ENCODE results near the gene TTC6. TPM values are rescaled to one million over a fixed set of nuclear protein-coding genes. Genes with fewer than 3 reads are reported as not detected.
A peak's percentile ranks its signal among the peaks of the same experiment; 100 is the strongest.

The TTC6 gene
- total RNA-seq, 2 donors from 2014 or later, result 8.1 to 11.0 TPM

- peaks cover 3% of the 10 kb centered on the region for H3K4me1 ChIP-seq (ENCODE audit: control insufficient read depth, insufficient read depth, low read length)
- no peak overlapping the region for H3K27ac ChIP-seq (ENCODE audit: low read depth, low read length)
- peaks cover 19% of the 10 kb centered on the region for H3K36me3 Mint-ChIP-seq (ENCODE audit: low read depth)
- H3K36me3 ChIP-seq (ENCODE audit: control insufficient read depth, insufficient read depth, low read length), result no peaks in the 10 kb centered on the region
- peak overlapping the region; percentile 69 for H3K4me3 Mint-ChIP-seq
- peaks cover 78% of the 10 kb centered on the region for H3K27me3 ChIP-seq (ENCODE audit: control insufficient read depth, insufficient read depth, low read length, poor library complexity, severe bottlenecking)
- DNase-seq, result peak; percentile 93
- H3K27me3 Mint-ChIP-seq (ENCODE audit: insufficient read depth), result peaks cover 68% of the 10 kb centered on the region
- H3K4me3 ChIP-seq (ENCODE audit: low read length), result peak overlapping the region; percentile 75
- H3K9me3 Mint-ChIP-seq, result no peaks in the 10 kb centered on the region
- H3K27ac Mint-ChIP-seq, result peak overlapping the region; percentile 22
- TF ChIP-seq, protein P1, sequence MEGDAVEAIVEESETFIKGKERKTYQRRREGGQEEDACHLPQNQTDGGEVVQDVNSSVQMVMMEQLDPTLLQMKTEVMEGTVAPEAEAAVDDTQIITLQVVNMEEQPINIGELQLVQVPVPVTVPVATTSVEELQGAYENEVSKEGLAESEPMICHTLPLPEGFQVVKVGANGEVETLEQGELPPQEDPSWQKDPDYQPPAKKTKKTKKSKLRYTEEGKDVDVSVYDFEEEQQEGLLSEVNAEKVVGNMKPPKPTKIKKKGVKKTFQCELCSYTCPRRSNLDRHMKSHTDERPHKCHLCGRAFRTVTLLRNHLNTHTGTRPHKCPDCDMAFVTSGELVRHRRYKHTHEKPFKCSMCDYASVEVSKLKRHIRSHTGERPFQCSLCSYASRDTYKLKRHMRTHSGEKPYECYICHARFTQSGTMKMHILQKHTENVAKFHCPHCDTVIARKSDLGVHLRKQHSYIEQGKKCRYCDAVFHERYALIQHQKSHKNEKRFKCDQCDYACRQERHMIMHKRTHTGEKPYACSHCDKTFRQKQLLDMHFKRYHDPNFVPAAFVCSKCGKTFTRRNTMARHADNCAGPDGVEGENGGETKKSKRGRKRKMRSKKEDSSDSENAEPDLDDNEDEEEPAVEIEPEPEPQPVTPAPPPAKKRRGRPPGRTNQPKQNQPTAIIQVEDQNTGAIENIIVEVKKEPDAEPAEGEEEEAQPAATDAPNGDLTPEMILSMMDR (conservative IDR thresholded peaks at IDR 0.05), result peak; percentile 80
- H3K9ac ChIP-seq (ENCODE audit: extremely low read depth, low read length, poor library complexity, severe bottlenecking), result no peak overlapping the region
- WGBS, 2 experiments (ENCODE audit: insufficient coverage in 1 of 2, insufficient read length in 1 of 2), result 12 to 20% methylated on average over 21 to 45 of the region's 45 CpGs
- H3K4me1 Mint-ChIP-seq, result peaks cover 46% of the 10 kb centered on the region
- H3K9me3 ChIP-seq (ENCODE audit: control insufficient read depth, low read length), result no peaks in the 10 kb centered on the region
These were observed 4.0 kb upstream of the TTC6 start for GRCh38 chr14:37591311-37591940.

GRCh38 chr14:37591941-37592481 is 3.4 kb upstream of the TTC6 start:
- DNase-seq, result no peak
- Mint-ChIP-seq H3K27me3 (ENCODE audit: insufficient read depth) (peaks cover 71% of the 10 kb centered on the region), H3K9me3 (no peaks in the 10 kb centered on the region), H3K4me3 (peak overlapping the region; percentile 69), H3K4me1 (peaks cover 44% of the 10 kb centered on the region), H3K36me3 (ENCODE audit: low read depth) (peaks cover 19% of the 10 kb centered on the region), H3K27ac (no peak overlapping the region)
- no peak overlapping the region for H3K27ac ChIP-seq (ENCODE audit: low read depth, low read length)
- no peaks in the 10 kb centered on the region for H3K36me3 ChIP-seq (ENCODE audit: control insufficient read depth, insufficient read depth, low read length)
- no peaks in the 10 kb centered on the region for H3K9me3 ChIP-seq (ENCODE audit: control insufficient read depth, low read length)
- WGBS, 2 experiments (ENCODE audit: insufficient coverage in 1 of 2, insufficient read length in 1 of 2), result 27 to 36% methylated on average over 33 to 58 of the region's 58 CpGs
- H3K4me1 ChIP-seq (ENCODE audit: control insufficient read depth, insufficient read depth, low read length), result peaks cover 2% of the 10 kb centered on the region
- H3K27me3 ChIP-seq (ENCODE audit: control insufficient read depth, insufficient read depth, low read length, poor library complexity, severe bottlenecking), result peaks cover 78% of the 10 kb centered on the region
- no peak overlapping the region for H3K4me3 ChIP-seq (ENCODE audit: low read length)
- H3K9ac ChIP-seq (ENCODE audit: extremely low read depth, low read length, poor library complexity, severe bottlenecking), result no peak overlapping the region
- TF ChIP-seq, protein P1 (conservative IDR thresholded peaks at IDR 0.05), result no peak

- H3K36me3 ChIP-seq (ENCODE audit: control insufficient read depth, insufficient read depth, low read length), result no peaks in the 10 kb centered on the region
- no peak overlapping the region for H3K27ac ChIP-seq (ENCODE audit: low read depth, low read length)
- no peaks in the 10 kb centered on the region for H3K9me3 ChIP-seq (ENCODE audit: control insufficient read depth, low read length)
- H3K27me3 Mint-ChIP-seq (ENCODE audit: insufficient read depth), result peaks cover 72% of the 10 kb centered on the region
- H3K9me3 Mint-ChIP-seq, result no peaks in the 10 kb centered on the region
- 11 to 28% methylated on average over 26 to 42 of the region's 42 CpGs for WGBS, 2 experiments (ENCODE audit: insufficient coverage in 1 of 2, insufficient read length in 1 of 2)
- DNase-seq, result peak; percentile 64
- H3K36me3 Mint-ChIP-seq (ENCODE audit: low read depth), result peaks cover 19% of the 10 kb centered on the region
- peak overlapping the region; percentile 69 for H3K4me3 Mint-ChIP-seq
- H3K4me3 ChIP-seq (ENCODE audit: low read length), result peak overlapping the region; percentile 89
- TF ChIP-seq, protein P1 (conservative IDR thresholded peaks at IDR 0.05), result no peak
- H3K27me3 ChIP-seq (ENCODE audit: control insufficient read depth, insufficient read depth, low read length, poor library complexity, severe bottlenecking), result peaks cover 78% of the 10 kb centered on the region
- H3K4me1 Mint-ChIP-seq, result peaks cover 41% of the 10 kb centered on the region
- H3K4me1 ChIP-seq (ENCODE audit: control insufficient read depth, insufficient read depth, low read length), result peaks cover 2% of the 10 kb centered on the region
- peak overlapping the region; percentile 52 for H3K9ac ChIP-seq (ENCODE audit: extremely low read depth, low read length, poor library complexity, severe bottlenecking)
- H3K27ac Mint-ChIP-seq, result peak overlapping the region; percentile 1
These were observed 2.7 kb upstream of the TTC6 start for GRCh38 chr14:37592482-37593408.

Measured in endodermal cell (in vitro differentiated cells).